Thyroid gland (tissue), 4 donors: Measurements from ENCODE around the gene COPB1. TPM values are rescaled to one million over a fixed set of nuclear protein-coding genes. Genes with fewer than 3 reads are reported as not detected.

ENCODE experiments used
- DNase-seq, 2 donors: peaks; one replicate each; pipeline ENCODE4 v3.0.0-alpha.2; 2019
- H3K27ac ChIP-seq, 3 donors: fragments of 200-600 bp; sonication (generic); 1 replicate in 2 of 3; 2 replicates in 1 of 3; pipeline ENCODE4 v1.5.1; 2016 to 2019; ENCODE audit warnings: mild to moderate bottlenecking in 1 of 3, moderate library complexity in 1 of 3
- H3K27me3 ChIP-seq: fragments of 200-600 bp; sonication (generic); one replicate; pipeline ENCODE4 v1.5.1; 2019
- H3K36me3 ChIP-seq, 2 donors: fragments of 200-600 bp; sonication (generic); one replicate each; pipeline ENCODE4 v1.5.1; 2016 to 2019
- H3K4me1 ChIP-seq, 2 donors: fragments of 200-600 bp; sonication (generic); one replicate each; pipeline ENCODE4 v1.5.1; 2017 to 2019
- H3K4me3 ChIP-seq, 3 donors: fragments of 200-600 bp; sonication (generic); replicated peaks in 1 of 3; 1 replicate in 2 of 3; 2 replicates in 1 of 3; pipeline ENCODE4 v1.5.1; 2016; ENCODE audit warnings: mild to moderate bottlenecking in 1 of 3
- H3K9me3 ChIP-seq: fragments of 200-600 bp; sonication (generic); one replicate; pipeline ENCODE4 v1.5.1; 2017
- POLR2A ChIP-seq, 2 donors: fragments of 450-650 bp; IDR thresholded peaks; one replicate each; pipeline ENCODE4 v1.6.1; 2017; ENCODE audit warnings: antibody characterized with exemption in 2 of 2, mild to moderate bottlenecking in 2 of 2, moderate library complexity in 1 of 2
- WGBS, 2 donors: methylation state at CpG; one replicate each; pipeline ENCODE4 v1.1.5; 2017; 5-methylcytosine and 5-hydroxymethylcytosine counted together
- intact Hi-C: fragments of 100-400 bp; cut with DNase I; formaldehyde crosslinking; loops from one replicate; pipeline ENCODE4 v1.15.1; 2023
- total RNA-seq, 4 donors: library from RNA; depleted of rRNA; stranded (reverse); fragments of >200 nt; gene quantifications; one replicate each; pipeline ENCODE4 v1.2.3, GENCODE V29; 2016
- TF ChIP-seq, protein P1 (sequence below), 6 experiments: fragments of 200-600 bp in 3 of 6; fragments of 450-650 bp in 3 of 6; sonication (generic) in 3 of 6; IDR thresholded peaks; one replicate each; pipeline ENCODE4 v1.5.1; 2016 to 2019; ENCODE audit warnings: antibody characterized with exemption in 6 of 6, mild to moderate bottlenecking in 2 of 6, inconsistent platforms in 1 of 6, moderate library complexity in 1 of 6

COPB1 gene
- total RNA-seq, 4 donors from 2014 or later, result 124 to 189 (median 164) TPM

- Histone ChIP-seq H3K9me3 (no peaks in the 10 kb centered on the region), H3K4me3 (no peak overlapping the region), H3K27me3 (no peaks in the 10 kb centered on the region), H3K27ac (no peak overlapping the region), H3K4me1 (no peaks in the 10 kb centered on the region), H3K36me3 (peaks cover 58 to 79% of the 10 kb centered on the region in 2 donors)
- intact Hi-C loops, result no loop called here
- DNase-seq, result no peak
- TF ChIP-seq, protein P1, sequence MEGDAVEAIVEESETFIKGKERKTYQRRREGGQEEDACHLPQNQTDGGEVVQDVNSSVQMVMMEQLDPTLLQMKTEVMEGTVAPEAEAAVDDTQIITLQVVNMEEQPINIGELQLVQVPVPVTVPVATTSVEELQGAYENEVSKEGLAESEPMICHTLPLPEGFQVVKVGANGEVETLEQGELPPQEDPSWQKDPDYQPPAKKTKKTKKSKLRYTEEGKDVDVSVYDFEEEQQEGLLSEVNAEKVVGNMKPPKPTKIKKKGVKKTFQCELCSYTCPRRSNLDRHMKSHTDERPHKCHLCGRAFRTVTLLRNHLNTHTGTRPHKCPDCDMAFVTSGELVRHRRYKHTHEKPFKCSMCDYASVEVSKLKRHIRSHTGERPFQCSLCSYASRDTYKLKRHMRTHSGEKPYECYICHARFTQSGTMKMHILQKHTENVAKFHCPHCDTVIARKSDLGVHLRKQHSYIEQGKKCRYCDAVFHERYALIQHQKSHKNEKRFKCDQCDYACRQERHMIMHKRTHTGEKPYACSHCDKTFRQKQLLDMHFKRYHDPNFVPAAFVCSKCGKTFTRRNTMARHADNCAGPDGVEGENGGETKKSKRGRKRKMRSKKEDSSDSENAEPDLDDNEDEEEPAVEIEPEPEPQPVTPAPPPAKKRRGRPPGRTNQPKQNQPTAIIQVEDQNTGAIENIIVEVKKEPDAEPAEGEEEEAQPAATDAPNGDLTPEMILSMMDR (IDR thresholded peaks at IDR 0.05), result no peak
- no peak for TF ChIP-seq POLR2A (IDR thresholded peaks at IDR 0.05)
Measured at GRCh38 chr11:14460147-14460546, 39.5 kb downstream of the COPB1 start.

DNA sequence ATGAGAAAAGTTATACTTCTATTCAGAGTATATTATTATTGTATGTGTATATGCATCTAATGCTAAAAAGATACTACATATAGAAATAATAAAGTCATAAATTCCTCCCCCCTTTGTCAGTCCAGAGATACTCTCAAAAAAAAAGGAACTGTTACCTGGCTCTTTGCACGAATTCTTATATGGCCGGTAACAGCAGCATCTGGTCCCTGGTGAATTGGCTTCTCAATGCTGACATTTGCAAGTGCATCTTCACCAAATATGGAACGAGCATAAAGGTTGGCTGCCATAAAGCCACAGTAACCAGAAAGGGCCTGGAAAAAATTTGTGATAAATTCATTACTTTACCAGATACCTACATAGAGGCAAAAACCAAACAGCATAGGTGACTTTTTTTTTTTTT lies 41.2 kb downstream of the COPB1 start:
- DNase-seq, result no peak
- intact Hi-C loops, result loop anchor here (10.0 kb wide), 1 partner anchor 164 kb away; no protein-coding TSS in a partner anchor

DNA sequence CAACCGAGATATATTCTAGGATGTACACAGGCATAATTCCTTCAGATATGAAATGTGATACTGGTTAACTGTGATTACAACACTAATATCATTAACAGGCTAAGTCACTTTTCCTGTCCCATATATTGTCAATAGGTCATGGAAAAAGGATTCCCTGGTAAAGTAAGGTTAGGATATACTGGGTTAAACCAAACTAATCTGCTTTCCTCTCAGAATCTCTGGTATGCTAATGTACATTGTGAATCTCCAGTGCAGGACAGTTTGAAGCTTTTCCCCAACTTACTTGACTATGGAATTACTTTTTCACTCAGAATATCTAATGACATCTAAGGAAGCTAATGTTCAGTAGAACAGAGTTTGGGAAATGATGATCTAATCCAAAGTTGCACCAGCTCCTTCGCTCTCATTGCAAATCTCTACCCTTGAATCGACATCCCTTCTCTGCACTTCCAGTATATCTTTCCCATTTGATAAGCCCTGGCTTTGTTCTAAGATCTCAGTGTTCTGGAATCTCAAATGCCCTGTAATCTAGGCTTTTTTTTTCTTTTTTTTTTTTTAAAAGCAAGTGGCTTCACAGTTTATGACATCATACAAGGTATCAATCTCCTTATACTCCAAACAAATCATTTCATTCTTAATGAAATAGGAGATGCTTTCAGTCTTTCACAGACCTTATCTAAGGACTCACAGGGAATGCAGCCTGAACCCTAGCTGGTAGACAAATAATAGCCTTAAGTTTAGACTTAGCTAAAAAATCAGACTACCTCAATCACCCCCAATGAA lies 43.8 kb downstream of the COPB1 start:
- no peak for TF ChIP-seq POLR2A (IDR thresholded peaks at IDR 0.05)
- TF ChIP-seq, protein P1 (IDR thresholded peaks at IDR 0.05), result no peak
- H3K36me3 ChIP-seq, result peaks cover 19 to 43% of the 10 kb centered on the region in 2 donors
- H3K4me3 ChIP-seq, result no peak overlapping the region
- 88 to 92% methylated on average over 3 of the region's 3 CpGs for WGBS, 2 donors
- intact Hi-C loops, result loop anchor here (10.0 kb wide), 1 partner anchor 161 kb away; no protein-coding TSS in a partner anchor
- no peaks in the 10 kb centered on the region for H3K27me3 ChIP-seq
- H3K4me1 ChIP-seq, result no peaks in the 10 kb centered on the region
- H3K27ac ChIP-seq, result no peak overlapping the region
- no peaks in the 10 kb centered on the region for H3K9me3 ChIP-seq
- no peak for DNase-seq

More for the DNA sequence above, 41.2 kb downstream of the COPB1 start:
- H3K4me3 ChIP-seq, result no peak overlapping the region
- H3K27ac ChIP-seq, result no peak overlapping the region
- WGBS, 2 donors, result 88 to 94% methylated on average over 3 of the region's 3 CpGs
- H3K36me3 ChIP-seq, result peaks cover 41 to 64% of the 10 kb centered on the region in 2 donors
- no peak for TF ChIP-seq POLR2A (IDR thresholded peaks at IDR 0.05)
- TF ChIP-seq, protein P1 (IDR thresholded peaks at IDR 0.05), result no peak
- H3K4me1 ChIP-seq, result no peaks in the 10 kb centered on the region
- no peaks in the 10 kb centered on the region for H3K27me3 ChIP-seq
- H3K9me3 ChIP-seq, result no peaks in the 10 kb centered on the region

GRCh38 chr11:14454861-14455632 lies 44.6 kb downstream of the COPB1 start:
- H3K36me3 ChIP-seq, result peaks cover 12 to 35% of the 10 kb centered on the region in 2 donors
- intact Hi-C loops, result loop anchor here (10.0 kb wide), 1 partner anchor 160 kb away; no protein-coding TSS in a partner anchor
- TF ChIP-seq, protein P1 (IDR thresholded peaks at IDR 0.05), result peak in 4 of 6 experiments; percentile 15 to 69 (median 50)
- no peak for TF ChIP-seq POLR2A (IDR thresholded peaks at IDR 0.05)

More at GRCh38 chr11:14454861-14455632, 44.6 kb downstream of the COPB1 start:
- no peak overlapping the region for H3K27ac ChIP-seq
- H3K4me3 ChIP-seq, result no peak overlapping the region
- no peaks in the 10 kb centered on the region for H3K9me3 ChIP-seq
- H3K27me3 ChIP-seq, result no peaks in the 10 kb centered on the region
- 77 to 78% methylated on average over 7 of the region's 7 CpGs for WGBS, 2 donors
- no peak for DNase-seq
- no peaks in the 10 kb centered on the region for H3K4me1 ChIP-seq
